HG03354 (cell line): ENCODE data around the gene TBL1XR1.

Experiments
- ATAC-seq: cut with Tn5 transposase; IDR thresholded peaks from one replicate; pipeline ENCODE4 v1.9.1; 2021; ENCODE audit warnings: mild to moderate bottlenecking; ENCODE audit not compliant: unreplicated experiment, poor library complexity, severe bottlenecking

TBL1XR1 gene

DNA sequence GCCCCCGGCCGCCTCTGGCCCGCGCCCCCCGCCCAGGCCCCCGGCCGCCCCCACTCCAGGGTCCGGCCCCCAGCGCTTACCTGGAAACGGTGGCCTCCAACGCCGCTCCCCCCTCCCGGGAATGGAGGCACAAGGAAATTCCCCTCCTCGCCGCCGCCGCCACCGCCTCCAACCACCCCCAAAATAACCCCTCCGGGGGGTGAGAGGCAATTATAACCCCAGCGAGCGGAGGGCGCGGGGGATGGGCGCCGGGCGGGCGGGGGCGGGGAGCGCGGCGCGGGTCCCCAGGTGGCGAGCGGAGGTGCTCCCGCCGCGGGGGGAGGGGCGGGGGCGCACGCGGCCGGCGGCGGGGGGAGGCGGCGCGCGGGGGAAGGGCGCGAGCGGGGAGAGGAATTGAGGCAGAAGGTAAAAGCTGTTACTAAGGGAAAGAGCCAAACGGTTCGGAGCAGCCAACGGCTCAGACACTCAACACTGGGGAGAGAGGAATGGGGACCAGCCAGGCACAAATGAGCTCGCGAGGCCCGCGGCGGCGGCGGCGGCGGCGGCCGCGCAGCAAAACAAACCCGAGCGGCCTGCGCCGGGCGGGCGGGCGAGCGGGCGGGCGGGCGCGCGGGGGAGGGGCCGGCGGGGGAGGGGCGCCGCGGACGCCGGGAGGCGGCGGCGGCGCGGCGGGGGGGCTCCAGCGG, at the start of gene TBL1XR1:
Gene TBL1XR1 (minus strand): TSS at position 442 of the 686 bp plus-strand sequence. CDS start 132,505 bp downstream, outside the sequence.
- ATAC-seq: peak; percentile 56

GRCh38 chr3:177245250-177245649, 48.0 kb upstream of the TBL1XR1 start:
- no peak for ATAC-seq

- no peak for ATAC-seq
These were observed 47.3 kb upstream of the TBL1XR1 start for GRCh38 chr3:177244606-177245005.

DNA sequence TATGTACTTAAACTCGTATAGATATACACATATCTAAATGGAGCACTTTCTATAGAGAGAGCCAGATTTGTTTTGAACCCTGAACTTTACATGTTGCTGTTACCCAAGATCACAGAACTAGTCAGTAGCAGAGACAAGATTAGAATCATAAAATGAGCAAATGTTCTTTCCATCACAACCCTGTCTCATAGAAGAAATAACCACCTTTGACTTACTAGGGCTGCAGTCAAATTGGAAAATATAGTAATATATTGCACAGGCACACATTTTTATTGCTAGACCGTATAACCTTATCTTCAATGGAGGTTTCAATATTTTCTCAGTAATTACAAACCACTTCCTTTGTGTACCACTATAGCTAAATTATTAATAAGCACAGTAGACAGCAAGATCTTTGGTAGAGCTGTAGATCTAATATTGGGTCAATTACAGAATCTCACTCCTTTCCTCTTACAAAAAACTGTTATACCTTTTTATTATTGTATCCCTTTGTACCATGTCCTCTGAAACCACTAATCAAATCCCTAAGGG, 41.5 kb upstream of the TBL1XR1 start:
- peak; percentile 49 for ATAC-seq

GRCh38 chr3:177237206-177237605, 39.9 kb upstream of the TBL1XR1 start:
- no peak for ATAC-seq

GRCh38 chr3:177236704-177237103, 39.4 kb upstream of the TBL1XR1 start:
- no peak for ATAC-seq

- ATAC-seq: no peak
These were observed 36.8 kb upstream of the TBL1XR1 start for GRCh38 chr3:177234121-177234520.

- no peak for ATAC-seq
These were observed 34.0 kb upstream of the TBL1XR1 start for GRCh38 chr3:177231242-177231641.

DNA sequence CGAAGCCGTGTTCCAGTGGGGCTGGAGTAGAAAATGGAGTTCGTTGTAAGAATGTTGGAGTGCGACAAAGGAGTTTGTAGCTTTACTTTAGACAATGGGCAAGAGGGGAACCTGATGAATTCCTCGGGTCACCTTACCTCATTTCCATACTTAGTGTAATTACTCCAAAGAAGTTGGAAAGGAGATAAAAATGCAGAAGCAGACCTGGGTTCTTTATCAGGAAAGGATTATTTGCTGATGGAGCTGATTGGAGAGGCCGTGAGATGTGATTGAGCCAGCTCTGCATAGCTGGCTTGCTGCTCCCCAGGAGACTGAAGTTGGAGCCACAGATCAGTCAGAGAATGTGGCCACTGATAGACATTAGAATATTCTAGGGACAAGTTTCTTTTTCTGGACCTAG, 33.4 kb upstream of the TBL1XR1 start:
- ATAC-seq: no peak

DNA sequence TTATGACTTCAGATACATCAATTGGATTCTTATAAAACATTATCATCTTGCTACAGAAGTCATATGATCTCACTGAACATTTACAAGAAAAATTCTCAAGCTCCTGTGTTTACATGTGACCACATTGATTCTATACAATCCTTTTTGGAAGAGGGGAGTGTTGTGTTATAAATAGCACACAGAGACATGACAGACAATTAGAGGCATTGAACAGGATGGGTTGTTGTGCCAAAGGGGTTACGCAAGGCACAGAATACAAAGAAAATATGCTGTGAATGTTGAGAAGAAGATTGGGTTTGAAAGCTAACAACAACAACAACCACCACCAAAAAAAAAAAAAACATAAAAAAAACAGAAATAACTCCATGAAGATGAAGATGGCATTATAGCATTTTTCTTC, 32.5 kb upstream of the TBL1XR1 start:
- ATAC-seq: no peak

GRCh38 chr3:177228601-177229190, 31.4 kb upstream of the TBL1XR1 start:
- ATAC-seq: no peak

GRCh38 chr3:177224414-177224813, 27.1 kb upstream of the TBL1XR1 start:
- ATAC-seq: no peak

- no peak for ATAC-seq
These were observed 24.5 kb upstream of the TBL1XR1 start for GRCh38 chr3:177221744-177222143.

GRCh38 chr3:177220136-177220974, 23.1 kb upstream of the TBL1XR1 start:
- ATAC-seq: no peak

- no peak for ATAC-seq
These were observed 16.7 kb upstream of the TBL1XR1 start for GRCh38 chr3:177213801-177214535.

- ATAC-seq: no peak
These were observed 15.5 kb upstream of the TBL1XR1 start for GRCh38 chr3:177212756-177213155.

DNA sequence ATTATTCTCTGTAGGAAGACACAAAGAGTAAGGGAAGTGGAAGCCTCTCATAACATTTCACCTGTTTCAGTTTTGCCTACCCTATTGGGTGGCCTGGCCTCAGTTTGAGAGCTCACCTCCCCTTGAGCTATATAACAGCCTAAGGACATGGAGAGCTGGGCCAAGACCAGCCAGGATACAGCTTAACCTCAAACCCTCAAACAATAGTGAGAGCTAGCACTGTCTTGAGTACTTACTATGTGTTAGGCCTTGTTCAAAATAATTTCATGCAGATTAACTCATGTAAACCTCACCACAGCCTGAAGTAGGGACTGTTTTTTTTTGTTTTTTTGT, 15.0 kb upstream of the TBL1XR1 start:
- no peak for ATAC-seq

DNA sequence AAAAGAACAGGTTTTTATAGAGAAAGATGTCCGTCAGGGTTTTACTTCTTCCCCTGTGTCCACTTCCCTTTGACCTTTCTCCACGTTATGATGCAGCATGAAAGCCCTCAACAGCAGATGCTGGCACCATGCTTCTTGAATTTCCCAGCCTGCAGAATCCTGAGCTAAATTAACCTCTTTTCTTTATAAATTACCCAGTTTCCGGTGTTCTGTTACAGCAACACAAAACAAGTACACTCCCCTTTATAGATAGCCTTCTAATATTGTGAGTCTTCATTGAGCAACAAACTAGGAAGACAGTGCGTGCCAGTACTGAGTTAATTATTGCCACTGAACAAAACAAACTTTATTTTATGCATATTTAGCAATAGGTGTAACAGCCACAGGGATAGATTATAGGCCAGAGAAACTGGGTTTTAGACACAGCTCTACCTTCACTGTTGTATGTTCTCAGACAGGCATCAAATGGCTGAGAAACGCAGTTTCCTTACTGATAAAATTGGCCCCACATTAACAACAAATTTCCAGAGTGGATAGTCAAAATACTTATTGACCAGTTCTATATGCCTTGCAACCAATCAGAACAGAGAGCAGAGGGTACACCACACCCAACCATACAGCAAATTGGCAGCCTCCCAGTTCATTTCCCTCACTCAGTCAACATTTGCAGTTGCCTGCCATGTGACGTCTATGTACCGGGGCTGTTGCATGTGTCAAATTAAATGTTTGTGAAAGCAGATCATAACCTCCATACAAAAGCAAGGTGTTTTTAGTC, 14.4 kb upstream of the TBL1XR1 start:
- no peak for ATAC-seq

DNA sequence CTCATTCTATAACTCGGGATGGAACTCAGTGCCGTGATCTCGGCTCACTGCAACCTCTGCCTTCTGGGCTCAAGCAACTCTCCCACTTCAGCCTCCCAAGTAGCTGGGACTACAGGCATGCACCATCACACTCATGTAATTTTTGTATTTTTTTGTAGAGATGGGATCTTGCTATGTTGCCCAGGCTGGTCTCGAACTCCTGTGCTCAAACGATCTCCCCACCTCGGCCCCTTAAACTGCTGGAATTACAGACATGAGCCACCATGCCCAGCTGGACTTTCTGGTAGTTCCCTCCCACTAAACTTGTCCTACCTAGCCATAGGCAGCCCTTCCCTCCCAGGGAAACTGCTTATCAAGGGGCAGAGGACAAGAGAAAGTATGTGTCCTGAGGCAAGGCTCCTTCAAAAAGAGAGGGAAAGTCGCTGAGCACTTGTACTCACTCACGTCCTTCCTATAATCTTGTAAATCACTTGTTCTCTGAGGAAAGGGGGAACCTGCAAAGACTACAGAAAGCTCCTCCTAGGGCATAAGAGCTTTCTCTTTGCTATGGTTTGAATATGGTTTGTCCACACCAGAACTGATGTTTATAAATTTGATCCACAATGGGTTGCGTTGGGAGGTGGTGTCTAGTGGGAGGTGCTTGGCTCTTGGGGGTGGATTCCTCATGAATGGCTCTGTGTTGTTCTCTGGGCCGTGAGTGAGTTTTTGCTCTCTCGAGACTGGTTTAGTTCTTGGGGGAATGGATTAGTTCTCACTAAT, 13.6 kb upstream of the TBL1XR1 start:
- ATAC-seq: no peak
